Ectodermal cell (in vitro differentiated cells): ENCODE measurements around the gene PGR.

Source experiments
- H3K27ac ChIP-seq: 2 replicates; pipeline ENCODE4 v1.7.0; 2013; ENCODE audit warnings: mild to moderate bottlenecking, low read depth, low read length; ENCODE audit not compliant: insufficient read depth, poor library complexity, severe bottlenecking
- H3K27me3 ChIP-seq: 2 replicates; pipeline ENCODE4 v1.7.0; 2013; ENCODE audit warnings: mild to moderate bottlenecking, low read length; ENCODE audit not compliant: insufficient read depth, control insufficient read depth, poor library complexity, severe bottlenecking
- H3K36me3 ChIP-seq: one replicate; pipeline ENCODE4 v1.7.0; 2013; ENCODE audit warnings: low read length; ENCODE audit not compliant: control insufficient read depth, insufficient read depth
- H3K4me1 ChIP-seq: one replicate; pipeline ENCODE4 v1.7.0; 2013; ENCODE audit warnings: low read length; ENCODE audit not compliant: control insufficient read depth, insufficient read depth
- H3K4me3 ChIP-seq: 2 replicates; pipeline ENCODE4 v1.7.0; 2013; ENCODE audit warnings: low read depth, low read length, control low read depth; ENCODE audit not compliant: insufficient read depth
- H3K9me3 ChIP-seq: 2 replicates; pipeline ENCODE4 v1.7.0; 2013; ENCODE audit warnings: mild to moderate bottlenecking, low read length, moderate library complexity; ENCODE audit not compliant: control insufficient read depth
- WGBS, 2 experiments: methylation state at CpG; one replicate each; pipeline ENCODE4 v1.1.7; 2013; ENCODE audit warnings: missing lambda C conversion rate in 2 of 2; 5-methylcytosine and 5-hydroxymethylcytosine counted together

The PGR gene

GRCh38 chr11:101083335-101083734, 46.3 kb downstream of the PGR start:
- WGBS, 2 experiments: 91 to 94% methylated on average over 1 of the region's 1 CpG
- H3K36me3 ChIP-seq: no peaks in the 10 kb centered on the region

GRCh38 chr11:101082813-101083212, 46.8 kb downstream of the PGR start:
- no peaks in the 10 kb centered on the region for H3K4me1 ChIP-seq
- H3K27ac ChIP-seq: no peak overlapping the region
- no peaks in the 10 kb centered on the region for H3K9me3 ChIP-seq
- H3K4me3 ChIP-seq: no peak overlapping the region
- no peaks in the 10 kb centered on the region for H3K27me3 ChIP-seq
- H3K36me3 ChIP-seq: no peaks in the 10 kb centered on the region

More at GRCh38 chr11:101083335-101083734, 46.3 kb downstream of the PGR start:
- Histone ChIP-seq H3K27ac (no peak overlapping the region), H3K27me3 (no peaks in the 10 kb centered on the region), H3K4me3 (no peak overlapping the region), H3K9me3 (no peaks in the 10 kb centered on the region), H3K4me1 (no peaks in the 10 kb centered on the region)

GRCh38 chr11:101063706-101064105, 65.9 kb downstream of the PGR start:
- H3K4me3 ChIP-seq: no peak overlapping the region
- no peaks in the 10 kb centered on the region for H3K27me3 ChIP-seq
- H3K36me3 ChIP-seq: no peaks in the 10 kb centered on the region
- no peaks in the 10 kb centered on the region for H3K4me1 ChIP-seq
- H3K9me3 ChIP-seq: no peaks in the 10 kb centered on the region
- H3K27ac ChIP-seq: no peak overlapping the region
- WGBS, 2 experiments: 92 to 93% methylated on average over 3 of the region's 3 CpGs

- H3K4me1 ChIP-seq: no peaks in the 10 kb centered on the region
- 97 to 100% methylated on average over 1 of the region's 2 CpGs for WGBS, 2 experiments
- H3K27me3 ChIP-seq: no peaks in the 10 kb centered on the region
- no peak overlapping the region for H3K4me3 ChIP-seq
- H3K36me3 ChIP-seq: no peaks in the 10 kb centered on the region
- no peak overlapping the region for H3K27ac ChIP-seq
- H3K9me3 ChIP-seq: no peaks in the 10 kb centered on the region
These were observed 68.0 kb downstream of the PGR start for GRCh38 chr11:101061606-101062005.

GRCh38 chr11:101059331-101059730, 70.3 kb downstream of the PGR start:
- no peaks in the 10 kb centered on the region for H3K36me3 ChIP-seq
- no peak overlapping the region for H3K27ac ChIP-seq
- H3K9me3 ChIP-seq: no peaks in the 10 kb centered on the region
- WGBS, 2 experiments: 93 to 96% methylated on average over 3 to 4 of the region's 4 CpGs
- H3K4me3 ChIP-seq: no peak overlapping the region
- H3K27me3 ChIP-seq: no peaks in the 10 kb centered on the region
- no peaks in the 10 kb centered on the region for H3K4me1 ChIP-seq

GRCh38 chr11:101053492-101053891, 76.1 kb downstream of the PGR start:
- Histone ChIP-seq H3K27ac (no peak overlapping the region), H3K4me3 (no peak overlapping the region), H3K36me3 (no peaks in the 10 kb centered on the region), H3K27me3 (no peaks in the 10 kb centered on the region), H3K9me3 (no peaks in the 10 kb centered on the region), H3K4me1 (no peaks in the 10 kb centered on the region)
- 88 to 94% methylated on average over 1 of the region's 1 CpG for WGBS, 2 experiments

GRCh38 chr11:101051677-101052076, 77.9 kb downstream of the PGR start:
- H3K9me3 ChIP-seq: no peaks in the 10 kb centered on the region
- WGBS, 2 experiments: 72 to 92% methylated on average over 1 to 2 of the region's 2 CpGs
- no peaks in the 10 kb centered on the region for H3K27me3 ChIP-seq
- peaks cover 4% of the 10 kb centered on the region for H3K4me1 ChIP-seq
- H3K36me3 ChIP-seq: no peaks in the 10 kb centered on the region
- no peak overlapping the region for H3K27ac ChIP-seq
- H3K4me3 ChIP-seq: no peak overlapping the region

GRCh38 chr11:101049813-101050212, 79.8 kb downstream of the PGR start:
- no peaks in the 10 kb centered on the region for H3K27me3 ChIP-seq
- no CpG with 5 or more reads among the region's 2 CpGs for WGBS, 2 experiments
- peaks cover 4% of the 10 kb centered on the region for H3K4me1 ChIP-seq
- H3K4me3 ChIP-seq: no peak overlapping the region
- no peaks in the 10 kb centered on the region for H3K36me3 ChIP-seq
- H3K27ac ChIP-seq: no peak overlapping the region
- no peaks in the 10 kb centered on the region for H3K9me3 ChIP-seq

- 70 to 83% methylated on average over 3 to 4 of the region's 4 CpGs for WGBS, 2 experiments
- no peak overlapping the region for H3K27ac ChIP-seq
These were observed 80.5 kb downstream of the PGR start for GRCh38 chr11:101049123-101049522.

GRCh38 chr11:101048479-101048878, 81.1 kb downstream of the PGR start:
- H3K4me3 ChIP-seq: no peak overlapping the region
- no peaks in the 10 kb centered on the region for H3K36me3 ChIP-seq
- 94 to 95% methylated on average over 3 of the region's 5 CpGs for WGBS, 2 experiments
- no peaks in the 10 kb centered on the region for H3K9me3 ChIP-seq
- H3K27ac ChIP-seq: no peak overlapping the region
- no peaks in the 10 kb centered on the region for H3K27me3 ChIP-seq
- peaks cover 4% of the 10 kb centered on the region for H3K4me1 ChIP-seq

More at GRCh38 chr11:101049123-101049522, 80.5 kb downstream of the PGR start:
- H3K4me3 ChIP-seq: no peak overlapping the region
- H3K9me3 ChIP-seq: no peaks in the 10 kb centered on the region
- no peaks in the 10 kb centered on the region for H3K27me3 ChIP-seq
- peaks cover 4% of the 10 kb centered on the region for H3K4me1 ChIP-seq
- H3K36me3 ChIP-seq: no peaks in the 10 kb centered on the region

- Histone ChIP-seq H3K4me3 (no peak overlapping the region), H3K4me1 (peaks cover 4% of the 10 kb centered on the region), H3K9me3 (no peaks in the 10 kb centered on the region), H3K27me3 (no peaks in the 10 kb centered on the region), H3K27ac (no peak overlapping the region), H3K36me3 (no peaks in the 10 kb centered on the region)
- 100% methylated on average over 1 of the region's 2 CpGs; no CpG with 5 or more reads in 1 of the 2 experiments for WGBS, 2 experiments
These were observed 82.7 kb downstream of the PGR start for GRCh38 chr11:101046947-101047346.
